Ectodermal cell (in vitro differentiated cells): ENCODE data around the gene HAUS3.

ENCODE experiments used
- H3K27ac ChIP-seq: 2 replicates; pipeline ENCODE4 v1.7.0; 2013; ENCODE audit warnings: mild to moderate bottlenecking, low read depth, low read length; ENCODE audit not compliant: insufficient read depth, poor library complexity, severe bottlenecking
- H3K27me3 ChIP-seq: 2 replicates; pipeline ENCODE4 v1.7.0; 2013; ENCODE audit warnings: mild to moderate bottlenecking, low read length; ENCODE audit not compliant: insufficient read depth, control insufficient read depth, poor library complexity, severe bottlenecking
- H3K36me3 ChIP-seq: one replicate; pipeline ENCODE4 v1.7.0; 2013; ENCODE audit warnings: low read length; ENCODE audit not compliant: control insufficient read depth, insufficient read depth
- H3K4me1 ChIP-seq: one replicate; pipeline ENCODE4 v1.7.0; 2013; ENCODE audit warnings: low read length; ENCODE audit not compliant: control insufficient read depth, insufficient read depth
- H3K4me3 ChIP-seq: 2 replicates; pipeline ENCODE4 v1.7.0; 2013; ENCODE audit warnings: low read depth, low read length, control low read depth; ENCODE audit not compliant: insufficient read depth
- H3K9me3 ChIP-seq: 2 replicates; pipeline ENCODE4 v1.7.0; 2013; ENCODE audit warnings: mild to moderate bottlenecking, low read length, moderate library complexity; ENCODE audit not compliant: control insufficient read depth
- WGBS, 2 experiments: methylation state at CpG; one replicate each; pipeline ENCODE4 v1.1.7; 2013; ENCODE audit warnings: missing lambda C conversion rate in 2 of 2; 5-methylcytosine and 5-hydroxymethylcytosine counted together

Gene HAUS3

GRCh38 chr4:2179717-2180116 is 62.2 kb downstream of the HAUS3 start:
- no peak overlapping the region for H3K27ac ChIP-seq
- no peaks in the 10 kb centered on the region for H3K4me1 ChIP-seq
- H3K27me3 ChIP-seq, result no peaks in the 10 kb centered on the region
- H3K36me3 ChIP-seq, result no peaks in the 10 kb centered on the region
- H3K4me3 ChIP-seq, result no peak overlapping the region
- peaks cover 3% of the 10 kb centered on the region for H3K9me3 ChIP-seq
- WGBS, 2 experiments, result 81 to 87% methylated on average over 7 of the region's 7 CpGs

GRCh38 chr4:2178986-2179385 is 62.9 kb downstream of the HAUS3 start:
- Histone ChIP-seq H3K27me3 (no peaks in the 10 kb centered on the region), H3K4me3 (no peak overlapping the region), H3K27ac (no peak overlapping the region), H3K36me3 (no peaks in the 10 kb centered on the region), H3K4me1 (no peaks in the 10 kb centered on the region), H3K9me3 (peaks cover 3% of the 10 kb centered on the region)
- WGBS, 2 experiments, result 86 to 97% methylated on average over 1 of the region's 1 CpG
